RWPE1 (cell line): ENCODE data around the gene CNTLN.
"Not testable (repeated sequence)": the region's sequence is repeated elsewhere in the genome, so short reads cannot be mapped to it uniquely, and the experiment has no call there.

Experiments
- CTCF ChIA-PET: fragments of 350-600 bp; sonication (Branson Sonifier 250); formaldehyde crosslinking; extraction: SDS; loops from one replicate; lab custom pipeline; 2021; lab: Yijun Ruan, JAX
- POLR2A ChIA-PET: fragments of 400-600 bp; formaldehyde crosslinking; extraction: SDS; loops from one replicate; lab custom pipeline; 2020; ENCODE audit warnings: antibody characterized with exemption; ENCODE audit not compliant: low non-redundant PET; lab: Yijun Ruan, JAX
- DNase-seq: peaks from one replicate; pipeline ENCODE4 v3.0.0; 2012; ENCODE audit warnings: low spot score
- H3K27ac ChIP-seq: fragments of 450-650 bp; 2 replicates; pipeline ENCODE4 v1.5.1; 2017
- CTCF ChIP-seq: fragments of 450-650 bp; conservative IDR thresholded peaks from 2 replicates; pipeline ENCODE4 v1.5.1; 2017; ENCODE audit warnings: low read depth, mild to moderate bottlenecking

CNTLN gene

GRCh38 chr9:17280350-17281012 is 145.6 kb downstream of the CNTLN start:
- ChIA-PET CTCF (no interaction called here), POLR2A (no interaction called here)
- DNase-seq: no peak
- no peak for TF ChIP-seq CTCF
- H3K27ac ChIP-seq: no peak overlapping the region

- CTCF ChIA-PET, H3K27ac ChIP-seq, DNase-seq, POLR2A ChIA-PET: not testable (repeated sequence)
Measured at GRCh38 chr9:17290673-17291072, 155.8 kb downstream of the CNTLN start.

GRCh38 chr9:17291766-17292165 is 156.9 kb downstream of the CNTLN start:
- TF ChIP-seq CTCF: no peak
- ChIA-PET POLR2A (no interaction called here), CTCF (interaction anchor here (0.6 kb wide), 1 partner anchor 524 kb away, joined by 3 read pairs; no protein-coding TSS in a partner anchor)
- H3K27ac ChIP-seq: no peak overlapping the region
- no peak for DNase-seq

- H3K27ac ChIP-seq: no peak overlapping the region
- ChIA-PET POLR2A (no interaction called here), CTCF (no interaction called here)
- no peak for TF ChIP-seq CTCF
- DNase-seq: no peak
Measured at GRCh38 chr9:17293685-17294084, 158.8 kb downstream of the CNTLN start.

- H3K27ac ChIP-seq: no peak overlapping the region
- no peak for DNase-seq
- ChIA-PET POLR2A (no interaction called here), CTCF (interaction anchor here (0.5 kb wide), 1 partner anchor 818 kb away, joined by 3 read pairs; no protein-coding TSS in a partner anchor)
- TF ChIP-seq CTCF: no peak
Measured at GRCh38 chr9:17294822-17295624, 160.2 kb downstream of the CNTLN start.

- H3K27ac ChIP-seq: no peak overlapping the region
- ChIA-PET POLR2A (no interaction called here), CTCF (no interaction called here)
- TF ChIP-seq CTCF: no peak
- DNase-seq: no peak
Measured at GRCh38 chr9:17315341-17315740, 180.5 kb downstream of the CNTLN start.
